SU-DHL-6 (cell line): ENCODE measurements around the gene CTTN.

Experiments used
- H2AFZ ChIP-seq: fragments of 200-600 bp; sonication (generic); 2 replicates; pipeline ENCODE4 v1.6.1; 2014; ENCODE audit warnings: low read depth, mild to moderate bottlenecking, moderate library complexity, mixed read lengths, antibody characterized with exemption, low read length; ENCODE audit not compliant: severe bottlenecking
- H3F3A ChIP-seq: fragments of 200-600 bp; shearing (Covaris generic); 2 replicates; pipeline ENCODE4 v1.6.0; 2016; ENCODE audit warnings: antibody characterized with exemption, mild to moderate bottlenecking; ENCODE audit not compliant: insufficient read depth
- H3K27ac ChIP-seq: fragments of 200-600 bp; sonication (generic); 2 replicates; pipeline ENCODE4 v1.5.1; 2016; ENCODE audit warnings: low read depth, mild to moderate bottlenecking, low read length, moderate library complexity, mixed read lengths
- H3K27me3 ChIP-seq: fragments of 200-600 bp; sonication (generic), shearing (Covaris generic); 2 replicates; pipeline ENCODE4 v1.6.0; 2014; ENCODE audit warnings: mild to moderate bottlenecking, low read length
- H3K36me3 ChIP-seq: fragments of 200-600 bp; sonication (generic); 2 replicates; pipeline ENCODE4 v1.6.1; 2014; ENCODE audit warnings: mild to moderate bottlenecking, low read length, mixed read lengths
- H3K4me2 ChIP-seq: fragments of 300-600, 200-600 bp; shearing (Covaris generic), sonication (generic); 2 replicates; pipeline ENCODE4 v1.6.0; 2014; ENCODE audit warnings: low read length, low read depth, mild to moderate bottlenecking; ENCODE audit not compliant: poor library complexity, severe bottlenecking
- H3K4me3 ChIP-seq: fragments of 200-600 bp; sonication (generic); 2 replicates; pipeline ENCODE4 v1.5.1; 2014; ENCODE audit warnings: antibody characterized with exemption, low read length, mild to moderate bottlenecking, mixed read lengths; ENCODE audit not compliant: insufficient read depth, poor library complexity, severe bottlenecking
- H3K79me2 ChIP-seq: fragments of 200-600 bp; sonication (generic); 2 replicates; pipeline ENCODE4 v1.6.1; 2014; ENCODE audit warnings: mild to moderate bottlenecking, low read length, moderate library complexity; ENCODE audit not compliant: insufficient read depth
- H3K9ac ChIP-seq: fragments of 200-600 bp; sonication (generic); 2 replicates; pipeline ENCODE4 v1.7.0; 2014; ENCODE audit warnings: mild to moderate bottlenecking, low read length
- H3K9me2 ChIP-seq: fragments of 200-600 bp; sonication (generic); replicated peaks from 2 replicates; pipeline ENCODE4 v1.6.1; 2014; ENCODE audit warnings: low read length; ENCODE audit not compliant: insufficient read depth
- H3K9me3 ChIP-seq: fragments of 200-600 bp; sonication (generic); 2 replicates; pipeline ENCODE4 v1.6.1; 2014; ENCODE audit warnings: low read length, mixed read lengths; ENCODE audit not compliant: insufficient read depth
- H4K20me1 ChIP-seq: fragments of 200-600 bp; sonication (generic); 2 replicates; pipeline ENCODE4 v1.6.1; 2014; ENCODE audit warnings: low read depth, mild to moderate bottlenecking, antibody characterized with exemption, low read length, moderate library complexity, mixed read lengths
- CTCF ChIP-seq: fragments of 200-600 bp; sonication (generic); IDR thresholded peaks from one replicate; pipeline ENCODE4 v1.5.1; 2017; ENCODE audit warnings: antibody characterized with exemption, mild to moderate bottlenecking, low read length, moderate library complexity; ENCODE audit not compliant: insufficient read depth, poor library complexity, severe bottlenecking
- EZH2phosphoT487 ChIP-seq: fragments of 200-600 bp; sonication (generic), shearing (Covaris generic); conservative IDR thresholded peaks from 2 replicates; pipeline ENCODE4 v1.6.1; 2018; ENCODE audit warnings: mild to moderate bottlenecking, antibody characterized with exemption, low read length, moderate library complexity, mixed read lengths

CTTN gene

GRCh38 chr11:70466154-70466553, 67.8 kb downstream of the CTTN start:
- Histone ChIP-seq H3K4me3 (no peak overlapping the region), H3F3A (peaks cover 46% of the 10 kb centered on the region), H3K27me3 (no peaks in the 10 kb centered on the region), H3K27ac (peak overlapping the region; percentile 62), H3K79me2 (no peaks in the 10 kb centered on the region), H3K36me3 (no peaks in the 10 kb centered on the region), H3K9me2 (no peaks in the 10 kb centered on the region), H4K20me1 (no peaks in the 10 kb centered on the region), H2AFZ (no peak overlapping the region), H3K9ac (no peak overlapping the region), H3K4me2 (no peak overlapping the region), H3K9me3 (no peaks in the 10 kb centered on the region)
- TF ChIP-seq EZH2phosphoT487 (no peak), CTCF (no peak)

DNA sequence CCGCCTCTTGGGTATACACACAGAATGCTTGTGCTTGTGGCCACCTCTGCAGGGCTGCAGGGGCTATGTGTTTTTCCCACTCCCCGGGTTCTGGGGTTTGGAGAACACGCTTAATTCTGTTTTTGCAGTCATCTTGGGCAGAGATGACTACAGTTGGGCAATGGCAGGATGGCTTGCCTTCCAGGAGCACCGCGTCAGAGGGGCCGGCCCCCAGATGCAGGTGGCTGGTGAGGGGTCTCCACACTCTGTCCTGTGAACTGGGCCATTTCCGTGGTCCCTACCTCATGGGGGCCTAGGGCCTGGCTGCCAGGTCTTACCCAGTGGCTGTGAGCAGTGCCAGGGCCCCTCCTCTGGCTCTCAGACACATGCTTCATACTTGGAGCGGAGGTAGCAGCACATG, 68.3 kb downstream of the CTTN start:
- Histone ChIP-seq H3K4me3 (no peak overlapping the region), H3K4me2 (peak overlapping the region; percentile 25), H3K9ac (no peak overlapping the region; the same call in 1 of the 2 replicates)

DNA sequence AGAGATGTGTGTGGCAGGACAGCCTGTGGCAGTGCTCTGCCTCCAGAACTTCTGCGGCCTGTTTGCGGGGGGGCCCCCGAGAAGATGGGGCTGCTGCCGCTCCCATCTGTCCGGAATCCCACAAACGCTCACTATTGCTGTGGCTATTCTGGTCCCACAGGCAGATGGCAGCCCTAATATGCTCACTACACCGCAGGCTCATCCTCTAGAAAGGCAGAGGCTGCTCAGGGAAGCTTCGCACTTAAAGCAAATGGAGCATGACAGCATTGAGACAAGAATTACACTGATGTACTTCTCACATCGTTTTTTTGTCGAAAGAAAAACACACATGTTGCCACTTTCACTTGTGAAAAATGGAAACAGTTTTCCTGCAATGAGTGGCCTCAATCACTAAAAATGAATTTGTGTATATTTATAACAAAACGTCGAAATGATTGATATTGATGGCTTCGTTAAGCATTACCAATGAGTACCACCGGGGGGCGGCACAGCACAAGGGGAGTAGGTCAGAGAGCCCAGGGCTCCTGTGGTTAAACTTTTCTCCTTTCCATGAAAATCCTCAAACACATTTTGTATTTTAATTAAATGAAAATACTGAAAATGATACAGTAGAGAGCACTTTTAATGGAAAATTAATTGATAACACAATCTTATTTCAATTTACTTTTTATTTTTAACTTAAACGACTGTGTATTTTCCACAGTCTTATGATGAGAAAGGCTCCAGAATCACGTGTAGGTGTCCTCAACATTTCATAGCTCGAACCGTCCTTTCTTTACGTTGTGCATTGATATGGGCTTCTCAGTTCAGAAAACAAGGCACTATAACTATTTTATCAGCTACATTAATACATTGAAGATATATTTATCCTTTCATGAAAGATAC, 69.1 kb downstream of the CTTN start:
- H3K36me3 ChIP-seq = no peaks in the 10 kb centered on the region
- no peak overlapping the region for H3K4me3 ChIP-seq
- H3K9me3 ChIP-seq = no peaks in the 10 kb centered on the region
- no peaks in the 10 kb centered on the region for H3K9me2 ChIP-seq
- H4K20me1 ChIP-seq = no peaks in the 10 kb centered on the region
- no peak overlapping the region; the same call in 1 of the 2 replicates for H3K9ac ChIP-seq
- H3K27ac ChIP-seq = peak overlapping the region; percentile 51
- peak overlapping the region; percentile 25 for H3K4me2 ChIP-seq
- H2AFZ ChIP-seq = no peak overlapping the region
- H3K27me3 ChIP-seq = no peaks in the 10 kb centered on the region
- peaks cover 47% of the 10 kb centered on the region for H3F3A ChIP-seq
- peak; percentile 75 for TF ChIP-seq CTCF
- no peak for TF ChIP-seq EZH2phosphoT487
- H3K79me2 ChIP-seq = no peaks in the 10 kb centered on the region

More for the DNA sequence above, 68.3 kb downstream of the CTTN start:
- H3K27me3 ChIP-seq = no peaks in the 10 kb centered on the region
- H3K9me2 ChIP-seq = no peaks in the 10 kb centered on the region
- TF ChIP-seq CTCF (no peak), EZH2phosphoT487 (no peak)
- H3K79me2 ChIP-seq = no peaks in the 10 kb centered on the region
- H3K36me3 ChIP-seq = no peaks in the 10 kb centered on the region
- H3F3A ChIP-seq = peaks cover 47% of the 10 kb centered on the region
- no peaks in the 10 kb centered on the region for H4K20me1 ChIP-seq
- H2AFZ ChIP-seq = no peak overlapping the region
- H3K9me3 ChIP-seq = no peaks in the 10 kb centered on the region
- peak overlapping the region; percentile 51 for H3K27ac ChIP-seq
